ENCODE data around the gene OR8S1.
"Not testable (repeated sequence)": the region's sequence is repeated elsewhere in the genome, so short reads cannot be mapped to it uniquely, and the experiment has no call there.

OR8S1 gene

DNA sequence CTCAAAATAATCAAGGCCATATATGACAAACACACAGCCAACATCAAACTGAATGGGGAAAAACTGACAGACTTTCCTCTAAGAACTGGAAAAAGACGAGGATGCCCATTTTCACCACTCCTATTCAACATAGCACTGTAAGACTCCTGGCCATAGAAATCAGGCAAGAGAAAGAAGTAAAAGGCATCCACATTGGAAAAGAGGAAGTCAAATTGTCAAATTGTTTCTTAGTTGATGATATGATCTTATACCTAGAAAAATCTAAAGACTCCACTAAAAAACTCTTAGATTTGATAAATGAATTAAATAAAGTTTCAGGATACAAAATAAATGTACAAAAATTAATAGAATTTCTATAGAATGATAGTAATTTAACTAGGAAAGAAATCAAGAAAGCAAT lies 11.2 kb downstream of the OR8S1 start:
- DNase-seq (ENCODE audit: low read depth in 2 of 2): no peak
- no peak overlapping the region for H3K4me3 ChIP-seq (replicated peaks in 1 of 2; ENCODE audit: low read depth in 2 of 2, low read length in 2 of 2)
- TF ChIP-seq CTCF (IDR thresholded peaks at IDR 0.05; ENCODE audit: low read depth, low read length): no peak

- peak; percentile 85 for TF ChIP-seq CTCF (IDR thresholded peaks at IDR 0.05; ENCODE audit: low read depth, low read length)
- peak; percentile 18 to 52 for DNase-seq (ENCODE audit: low read depth in 2 of 2)
- no peak overlapping the region for H3K4me3 ChIP-seq (replicated peaks in 1 of 2; ENCODE audit: low read depth in 2 of 2, low read length in 2 of 2)
Measured at GRCh38 chr12:48542300-48542928, 17.0 kb downstream of the OR8S1 start.

DNA sequence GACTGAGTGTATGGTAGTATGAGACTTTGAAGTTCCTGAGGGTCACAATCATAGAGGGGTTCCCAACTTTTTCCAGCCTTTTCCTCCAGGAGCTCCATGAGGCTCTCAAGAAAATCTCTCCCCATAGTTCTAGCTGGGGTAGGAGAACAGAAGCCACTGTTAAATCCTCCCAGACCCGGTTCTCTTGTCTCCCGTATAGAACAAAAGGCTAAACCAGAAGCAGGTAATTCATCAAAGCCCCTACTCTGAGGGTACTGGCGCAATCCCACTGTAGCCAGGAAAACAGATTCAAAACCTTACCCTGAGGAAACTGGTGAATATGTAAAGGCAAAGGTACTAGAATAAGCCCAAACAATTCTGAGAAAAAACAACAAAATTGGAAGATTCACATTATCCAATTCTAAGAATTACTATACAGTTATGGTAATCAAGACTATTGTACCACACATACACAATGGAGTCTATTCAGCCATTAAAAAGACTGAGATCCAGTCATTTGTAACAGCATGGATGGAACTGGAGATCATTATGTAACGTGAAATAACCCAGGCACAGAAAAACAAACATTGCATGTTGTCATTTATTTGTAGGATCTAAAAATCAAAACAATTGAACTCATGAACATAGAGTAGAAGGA lies 20.5 kb downstream of the OR8S1 start:
- no peak for TF ChIP-seq CTCF (IDR thresholded peaks at IDR 0.05; ENCODE audit: low read depth, low read length)
- no peak for DNase-seq (ENCODE audit: low read depth in 2 of 2)
- H3K4me3 ChIP-seq (replicated peaks in 1 of 2; ENCODE audit: low read depth in 2 of 2, low read length in 2 of 2): no peak overlapping the region

DNA sequence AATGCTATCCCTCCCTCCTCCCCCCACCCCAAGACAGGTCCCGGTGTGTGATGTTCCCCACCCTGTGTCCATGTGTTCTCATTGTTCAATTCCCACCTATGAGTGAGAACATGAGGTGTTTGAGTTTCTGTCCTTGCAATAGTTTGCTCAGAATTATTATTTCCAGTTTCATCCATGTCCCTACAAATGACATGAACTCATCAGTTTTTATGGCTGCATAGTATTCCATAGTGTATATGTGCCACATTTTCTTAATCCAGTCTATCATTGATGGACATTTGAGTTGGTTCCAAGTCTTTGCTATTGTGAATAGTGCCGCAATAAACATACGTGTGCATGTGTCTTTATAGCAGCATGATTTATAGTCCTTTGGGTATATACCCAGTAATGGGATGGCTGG lies 21.6 kb downstream of the OR8S1 start:
- DNase-seq (ENCODE audit: low read depth in 2 of 2); H3K4me3 ChIP-seq (replicated peaks in 1 of 2; ENCODE audit: low read depth in 2 of 2, low read length in 2 of 2): not testable (repeated sequence)

DNA sequence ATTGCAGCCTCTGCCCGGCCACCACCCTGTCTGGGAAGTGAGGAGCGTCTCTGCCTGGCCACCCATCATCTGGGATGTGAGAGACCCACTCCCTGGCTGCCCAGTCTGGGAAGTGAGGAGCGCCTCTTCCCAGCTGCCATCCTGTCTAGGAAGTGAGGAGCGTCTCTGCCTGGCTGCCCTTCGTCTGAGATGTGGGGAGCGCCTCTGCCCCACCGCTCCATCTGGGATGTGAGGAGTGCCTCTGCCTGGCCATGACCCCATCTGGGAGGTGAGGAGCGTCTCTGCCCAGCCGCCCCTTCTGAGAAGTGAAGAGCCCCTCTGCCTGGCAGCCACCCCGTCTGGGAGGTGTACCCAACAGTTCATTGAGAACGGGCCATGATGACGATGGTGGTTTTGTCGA lies 26.2 kb downstream of the OR8S1 start:
- not testable (repeated sequence) for H3K4me3 ChIP-seq (replicated peaks in 1 of 2; ENCODE audit: low read depth in 2 of 2, low read length in 2 of 2); DNase-seq (ENCODE audit: low read depth in 2 of 2)

GRCh38 chr12:48553666-48554343 lies 28.4 kb downstream of the OR8S1 start:
- DNase-seq (ENCODE audit: low read depth in 2 of 2); H3K4me3 ChIP-seq (replicated peaks in 1 of 2; ENCODE audit: low read depth in 2 of 2, low read length in 2 of 2): not testable (repeated sequence)

- H3K4me3 ChIP-seq (replicated peaks in 1 of 2; ENCODE audit: low read depth in 2 of 2, low read length in 2 of 2): no peak overlapping the region
- no peak for TF ChIP-seq CTCF (IDR thresholded peaks at IDR 0.05; ENCODE audit: low read depth, low read length)
- no peak for DNase-seq (ENCODE audit: low read depth in 2 of 2)
Measured at GRCh38 chr12:48556631-48557030, 31.2 kb downstream of the OR8S1 start.

DNA sequence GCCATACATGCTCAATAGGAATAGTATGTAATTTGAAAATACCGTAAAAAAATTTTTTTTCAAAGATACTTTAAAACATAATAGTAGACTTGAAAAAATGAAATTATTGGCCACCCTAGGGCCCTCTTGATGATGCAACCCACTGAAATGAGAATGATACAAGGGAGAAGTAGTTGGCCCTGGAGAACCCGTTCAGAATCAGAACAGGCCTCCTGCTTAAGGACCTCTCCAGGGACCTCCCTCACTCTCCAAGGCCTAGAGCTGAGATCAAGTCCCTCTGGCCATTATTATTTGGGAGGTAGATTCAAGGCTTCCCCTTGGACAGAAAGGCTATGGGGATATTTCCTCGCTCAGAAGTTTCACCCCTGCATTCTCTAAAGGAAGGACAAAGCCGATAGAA lies 32.5 kb downstream of the OR8S1 start:
- no peak for DNase-seq (ENCODE audit: low read depth in 2 of 2)
- TF ChIP-seq CTCF (IDR thresholded peaks at IDR 0.05; ENCODE audit: low read depth, low read length): no peak
- no peak overlapping the region for H3K4me3 ChIP-seq (replicated peaks in 1 of 2; ENCODE audit: low read depth in 2 of 2, low read length in 2 of 2)
